Activated CD4-positive, alpha-beta T cell treated with anti-CD3 and anti-CD28 coated beads, Interleukin-2, amount 50 U/mL, for 24 hours (primary cell): ENCODE measurements around the gene MTF2.
A peak's percentile ranks its signal among the peaks of the same experiment; 100 is the strongest.
"Not testable (repeated sequence)": the region's sequence is repeated elsewhere in the genome, so short reads cannot be mapped to it uniquely, and the experiment has no call there.

ENCODE experiments used
- DNase-seq, 2 donors: peaks; one replicate each; pipeline ENCODE4 v3.0.0-alpha.2; 2020; ENCODE audit warnings: low read depth in 1 of 2, low spot score in 1 of 2

MTF2 gene

DNA sequence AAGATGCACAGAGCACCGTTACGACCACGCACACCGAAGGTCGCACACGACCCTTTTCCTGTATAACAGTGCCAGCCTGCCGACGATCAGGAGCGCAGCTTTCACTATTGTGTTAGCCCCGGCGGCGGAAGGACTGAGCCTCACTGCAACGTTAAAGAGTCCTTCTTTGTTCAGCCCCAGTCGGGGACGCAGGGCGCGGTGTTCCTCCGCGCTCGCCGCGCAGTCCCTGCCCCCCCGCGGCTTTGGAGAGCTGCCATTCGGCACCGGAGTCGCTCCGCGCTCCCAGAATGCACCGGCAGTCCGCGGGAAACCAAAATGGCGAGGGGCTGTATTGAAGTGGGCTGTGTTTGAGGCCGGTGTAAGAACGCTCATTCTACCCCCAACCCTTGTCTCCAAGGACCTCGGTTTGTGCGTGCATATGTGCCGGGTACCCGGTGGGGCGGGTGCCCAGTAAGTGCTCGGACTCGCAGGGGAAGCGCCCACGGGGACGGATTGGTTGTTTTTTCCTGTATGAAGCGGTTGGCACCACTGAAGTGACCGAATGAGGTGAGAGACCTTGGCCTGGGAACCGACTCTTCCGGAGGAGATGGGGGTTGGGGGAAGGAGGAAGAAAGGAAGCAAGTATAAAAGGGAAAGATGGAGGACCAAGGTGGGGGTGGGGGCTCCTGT is at the start of gene MTF2:
Gene MTF2 (plus strand): TSS at position 298 of the 669 bp plus-strand sequence. CDS start 244 bp downstream, at position 542.
- DNase-seq, result peak; percentile 88 to 91

DNA sequence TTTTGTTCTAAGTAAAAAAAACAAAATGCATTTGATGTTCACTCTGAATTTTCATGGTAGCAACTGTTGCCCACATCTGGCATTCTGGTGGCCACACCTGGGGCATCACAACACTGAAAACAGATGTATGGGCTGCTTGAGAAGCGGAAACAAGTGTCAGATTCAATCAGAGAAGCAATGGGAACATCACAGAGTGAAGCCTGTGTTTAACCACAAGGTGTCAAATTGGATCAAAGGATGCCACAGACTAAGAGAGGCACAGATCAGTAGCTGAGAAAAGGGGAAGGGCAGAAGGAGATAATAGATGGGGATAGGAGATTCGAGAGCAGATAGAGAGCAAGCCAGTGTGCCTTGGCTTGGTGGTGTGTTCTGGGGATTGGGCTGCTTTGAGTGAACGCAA is 49.8 kb upstream of the MTF2 start:
- DNase-seq, result no peak

DNA sequence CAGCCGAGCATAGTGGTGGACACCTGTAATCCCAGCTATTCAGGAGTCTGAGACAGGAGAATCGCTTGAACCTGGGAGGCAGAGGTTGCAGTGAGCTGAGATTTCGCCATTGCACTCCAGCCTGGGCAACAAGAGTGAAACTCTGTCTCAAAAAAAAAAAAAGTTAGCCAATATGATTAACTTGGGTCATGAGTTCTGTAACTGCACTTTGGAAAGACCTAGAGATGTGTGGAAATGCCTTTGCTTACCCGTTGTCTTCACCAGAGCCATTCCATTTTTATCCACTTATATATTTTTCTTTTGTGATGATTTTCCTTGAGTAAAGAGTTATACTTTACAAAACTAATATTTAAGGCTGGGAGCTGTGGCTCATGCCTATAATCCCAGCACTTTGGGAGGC is 48.9 kb upstream of the MTF2 start:
- DNase-seq, result not testable (repeated sequence)

DNA sequence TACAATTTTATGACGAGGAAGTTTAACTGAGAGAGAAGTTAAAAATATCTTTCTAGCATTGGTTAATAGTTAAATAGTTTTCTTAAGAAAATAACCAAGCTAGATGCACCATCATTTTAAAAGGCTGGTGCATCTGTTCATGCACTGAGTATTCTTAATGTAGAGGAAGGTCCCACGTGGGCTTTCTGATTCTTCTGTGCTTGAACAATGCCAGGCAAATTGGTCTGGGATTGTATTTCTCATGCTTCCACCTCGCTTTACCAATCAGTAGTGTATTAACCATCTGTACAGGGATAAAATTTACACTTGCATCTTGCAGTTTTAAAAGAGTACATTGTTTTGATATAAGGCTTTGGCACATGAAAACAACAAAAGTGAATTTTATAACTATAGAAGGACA is 47.4 kb upstream of the MTF2 start:
- DNase-seq, result no peak

DNA sequence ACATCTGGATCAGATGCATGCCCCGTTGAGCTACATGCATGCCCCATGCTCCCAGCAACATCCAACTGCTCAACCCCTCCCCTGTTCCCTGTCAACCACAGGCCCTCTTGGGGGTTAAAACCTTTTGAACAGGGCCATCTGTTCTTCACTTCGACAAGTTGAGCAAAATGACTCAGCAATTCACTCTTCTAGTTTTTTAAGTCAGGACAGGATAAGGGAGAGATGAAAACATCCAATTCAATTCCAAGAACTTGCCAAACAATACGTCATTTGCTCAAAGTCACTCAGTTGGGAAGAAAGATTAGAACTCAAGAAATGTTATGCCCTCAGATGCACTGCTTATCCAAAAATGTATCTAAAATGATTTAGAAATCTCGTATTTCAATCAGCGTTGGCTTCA is 46.1 kb upstream of the MTF2 start:
- no peak for DNase-seq

DNA sequence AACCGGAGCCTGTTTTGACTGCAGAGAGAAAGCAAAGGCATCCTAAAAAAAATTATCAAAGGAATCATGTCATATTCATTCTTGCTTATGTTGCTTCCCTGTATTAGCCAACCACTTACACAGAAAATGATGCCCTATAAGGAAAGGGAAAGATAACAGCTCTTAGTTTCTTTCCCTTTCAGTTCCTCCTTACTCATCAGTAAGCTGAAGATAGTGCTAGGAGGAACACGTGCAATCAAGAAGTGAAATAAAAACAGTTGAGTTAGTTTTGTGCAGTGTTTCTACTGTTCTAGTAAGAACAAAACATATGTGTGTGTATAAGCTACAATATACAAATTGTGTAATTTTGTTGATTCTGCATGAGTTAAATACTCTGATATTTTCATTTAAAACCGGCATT is 45.3 kb upstream of the MTF2 start:
- DNase-seq, result no peak

DNA sequence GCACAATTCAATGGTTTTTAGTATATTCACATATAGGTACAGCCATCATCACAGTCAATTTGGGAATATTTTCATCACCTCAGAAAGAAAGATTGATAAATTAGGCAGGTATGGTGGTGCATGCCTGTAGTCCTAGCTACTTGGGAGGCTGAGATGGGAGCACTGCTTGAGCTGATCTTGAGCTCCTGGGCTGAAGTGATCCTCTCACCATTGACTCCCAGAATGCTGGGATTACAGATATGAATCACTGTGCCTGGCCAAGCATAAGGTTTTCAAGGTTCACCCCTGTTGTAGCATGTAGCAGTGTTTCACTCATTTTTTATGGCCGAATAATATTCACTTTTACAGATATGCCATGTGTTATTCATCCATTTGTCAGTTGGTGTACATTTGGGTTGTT is 44.7 kb upstream of the MTF2 start:
- no peak for DNase-seq

DNA sequence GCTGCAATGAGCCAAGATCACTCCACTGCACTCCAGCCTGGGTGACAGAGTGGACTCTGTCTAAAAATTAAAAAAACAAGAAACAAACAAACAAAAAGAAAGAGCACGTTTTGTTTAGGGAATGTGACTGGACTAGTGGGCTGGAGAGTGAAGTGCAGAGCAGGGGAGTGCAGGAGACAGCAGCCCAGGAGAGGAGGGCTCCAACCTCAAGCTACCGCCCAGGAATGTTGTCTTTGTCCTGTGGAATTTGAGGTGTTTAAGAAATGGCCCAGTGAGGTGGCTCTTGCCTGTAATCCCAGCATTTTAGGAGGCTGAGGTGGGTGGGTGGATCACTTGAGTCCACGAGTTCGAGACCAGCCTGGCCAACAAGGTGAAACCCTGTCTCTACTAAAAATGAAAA is 42.4 kb upstream of the MTF2 start:
- DNase-seq, result no peak

DNA sequence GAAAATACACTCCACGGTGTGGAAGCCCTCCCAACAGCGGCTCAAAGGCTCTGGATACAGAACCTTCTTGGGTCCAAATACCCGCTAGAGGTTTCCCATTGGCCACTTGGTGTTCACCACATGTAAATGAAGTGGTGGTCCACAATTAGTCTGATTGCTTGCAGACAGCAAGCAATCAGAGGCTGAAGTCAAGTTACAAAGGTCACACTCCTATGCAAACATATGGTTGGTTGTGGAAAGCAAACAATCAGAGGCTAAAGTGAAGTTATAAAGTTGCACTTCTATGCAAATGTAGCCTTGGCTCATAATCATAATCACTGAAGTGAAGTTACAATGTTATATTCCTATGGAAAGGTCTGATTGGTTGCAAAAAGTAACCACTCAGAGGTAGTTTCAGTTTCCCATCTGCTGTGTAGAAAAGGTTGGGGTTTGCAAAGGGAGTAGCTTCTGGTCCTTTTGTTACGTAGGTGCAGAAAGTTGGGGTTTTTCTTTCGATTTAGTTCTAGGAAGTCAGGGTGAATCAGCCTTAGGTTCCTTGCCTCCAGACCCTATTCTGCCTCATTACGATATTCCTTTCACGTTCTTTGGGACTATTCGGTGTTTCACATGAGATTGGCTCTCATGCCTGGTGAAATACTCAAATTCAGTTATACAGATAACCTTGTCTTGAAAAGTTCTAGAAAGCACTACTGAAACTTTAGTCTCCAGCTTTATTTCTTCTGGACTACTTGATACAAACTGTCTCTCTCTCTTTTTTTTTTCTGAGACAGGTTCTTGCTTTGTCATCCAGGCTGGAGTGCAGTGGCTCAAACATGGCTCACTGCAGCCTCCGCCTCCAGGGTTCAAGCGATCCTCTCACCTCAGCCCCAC is 36.7 kb upstream of the MTF2 start:
- peak in 1 of 2 donors; percentile 62 for DNase-seq

DNA sequence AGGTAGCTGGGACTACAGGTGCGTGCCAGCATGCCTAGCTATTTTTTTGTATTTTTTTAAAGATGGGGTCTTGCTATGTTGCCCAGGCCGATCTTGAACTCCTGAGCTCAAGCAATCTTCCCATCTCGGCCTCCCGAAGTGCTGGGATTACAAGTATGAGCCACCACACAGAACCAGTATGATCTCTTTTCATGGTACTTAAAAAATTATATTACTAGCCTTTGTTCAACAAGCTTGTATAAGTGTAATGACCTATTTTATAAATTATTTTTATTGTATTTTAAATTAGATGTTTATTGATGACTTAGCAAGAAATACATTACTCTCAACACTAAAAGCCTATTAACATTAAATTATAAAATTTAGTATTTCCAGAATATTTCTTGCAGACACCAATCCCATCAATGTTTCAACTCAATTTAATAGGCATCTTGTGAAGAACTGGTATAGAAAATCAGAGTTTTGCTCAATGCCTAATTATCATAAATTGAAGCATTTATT is 36.0 kb upstream of the MTF2 start:
- DNase-seq, result no peak

DNA sequence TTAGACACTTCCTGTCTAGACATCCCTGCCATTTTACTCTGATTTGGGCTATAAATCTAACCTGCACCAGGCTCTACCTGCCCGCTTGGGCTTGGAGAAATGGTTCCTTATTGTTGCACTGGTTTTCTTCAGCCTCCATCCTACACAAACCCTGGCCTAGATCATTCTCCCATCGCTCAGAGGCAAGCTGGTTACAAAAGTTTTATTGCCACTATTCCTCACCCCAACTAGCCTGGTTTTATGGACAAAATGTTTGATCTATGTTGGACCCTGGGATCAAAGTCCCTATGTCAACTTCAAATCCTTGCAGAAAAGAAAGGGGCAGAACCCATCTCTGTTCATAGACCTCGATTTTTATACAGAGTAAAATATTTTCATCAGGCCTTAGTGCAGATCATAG is 31.5 kb upstream of the MTF2 start:
- no peak for DNase-seq

DNA sequence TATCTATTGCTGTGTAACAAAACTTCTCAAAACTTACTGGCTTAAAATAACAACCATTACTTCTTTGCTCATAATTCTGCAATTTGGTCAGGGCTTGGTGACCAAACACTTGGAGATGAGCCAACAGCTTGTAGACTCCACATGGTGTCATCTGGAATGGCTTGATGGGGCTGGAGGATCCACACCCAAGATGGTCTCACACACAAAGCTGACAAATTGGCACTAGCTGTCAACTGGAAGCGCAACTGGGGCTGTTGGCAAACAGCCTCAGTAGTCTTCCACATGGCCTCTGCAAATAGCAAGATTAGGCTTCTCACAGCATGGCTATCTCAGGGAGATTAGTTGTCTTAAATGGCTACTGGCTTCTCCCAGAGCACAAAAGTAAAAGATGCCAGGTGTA is 27.1 kb upstream of the MTF2 start:
- DNase-seq, result no peak

DNA sequence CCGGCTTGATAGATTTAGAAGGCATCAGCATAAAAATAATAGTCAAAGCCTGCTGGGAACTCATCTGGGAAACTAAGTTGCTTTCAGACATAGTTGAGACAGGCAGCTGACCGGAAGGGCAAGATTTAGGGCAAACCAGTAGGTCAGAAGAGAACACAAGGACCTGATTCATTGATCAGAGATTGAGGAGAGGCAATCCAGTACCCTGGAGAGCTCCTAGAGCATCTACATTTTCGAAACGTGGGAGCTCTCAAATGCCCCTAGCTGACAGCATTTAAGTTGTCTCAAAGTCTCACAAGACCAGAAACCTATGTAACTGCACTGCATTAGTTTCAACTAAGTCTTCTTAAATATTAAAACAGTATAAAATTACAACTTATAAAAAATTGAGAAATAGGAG is 22.9 kb upstream of the MTF2 start:
- no peak for DNase-seq

DNA sequence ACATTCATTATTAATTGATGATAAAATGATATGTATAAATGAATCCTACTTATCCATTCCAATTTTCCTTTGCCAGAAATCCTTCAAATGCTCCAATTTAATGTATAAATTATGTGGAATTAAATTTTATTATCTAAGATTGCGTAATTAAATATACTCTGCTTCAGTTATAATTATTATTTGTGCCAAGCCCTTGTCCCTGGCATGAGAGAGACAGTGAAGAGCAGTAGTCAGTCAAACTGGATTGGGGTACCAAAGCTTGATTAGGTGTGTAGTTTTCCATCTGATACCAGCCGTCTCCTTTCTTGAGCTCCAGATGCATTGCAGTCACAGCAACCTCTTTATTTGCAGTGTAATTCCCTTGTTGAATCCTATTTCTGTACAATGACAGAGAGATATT is 22.4 kb upstream of the MTF2 start:
- no peak for DNase-seq

DNA sequence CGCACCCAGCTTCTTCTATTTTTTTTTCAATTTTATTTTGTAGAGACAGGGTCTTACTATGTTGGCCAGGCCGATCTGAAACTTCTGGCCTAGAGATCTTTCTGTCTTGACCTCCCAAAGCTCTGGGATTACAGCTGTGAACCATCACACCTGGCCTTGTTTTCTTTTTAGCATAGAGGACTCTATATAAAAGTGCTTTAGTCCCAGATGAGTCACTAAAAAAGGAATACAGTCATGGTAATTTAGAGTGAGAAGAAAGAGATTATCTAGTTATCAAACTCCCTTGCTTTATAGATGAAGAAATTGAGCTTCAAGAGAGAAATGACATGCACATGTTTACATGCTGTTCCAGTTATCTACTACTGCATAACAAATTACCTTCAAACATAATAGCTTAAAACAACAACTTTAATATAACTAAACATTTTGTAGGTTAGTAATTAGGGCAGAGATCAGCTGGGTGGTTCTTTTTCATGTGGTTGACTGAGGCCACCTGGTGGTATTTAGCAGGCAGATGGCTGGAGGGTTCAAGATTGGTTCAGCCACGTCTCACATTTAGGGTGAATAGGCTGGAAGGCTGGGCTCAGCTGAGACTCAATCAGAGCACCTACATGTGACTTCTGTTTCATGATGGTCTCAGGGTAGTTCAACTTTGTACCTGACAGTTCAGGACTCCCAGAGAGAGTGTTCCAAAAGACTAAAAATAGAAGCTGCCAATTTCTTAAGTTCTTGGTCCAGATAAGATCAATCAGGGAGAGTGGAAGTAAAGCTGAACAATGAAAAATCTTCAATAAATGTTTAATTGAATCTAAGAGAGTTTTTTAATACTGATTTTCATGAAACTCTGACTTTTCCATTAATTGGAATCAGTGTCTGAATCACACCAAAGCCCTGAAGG is 16.9 kb upstream of the MTF2 start:
- DNase-seq, result peak in 1 of 2 donors; percentile 26

DNA sequence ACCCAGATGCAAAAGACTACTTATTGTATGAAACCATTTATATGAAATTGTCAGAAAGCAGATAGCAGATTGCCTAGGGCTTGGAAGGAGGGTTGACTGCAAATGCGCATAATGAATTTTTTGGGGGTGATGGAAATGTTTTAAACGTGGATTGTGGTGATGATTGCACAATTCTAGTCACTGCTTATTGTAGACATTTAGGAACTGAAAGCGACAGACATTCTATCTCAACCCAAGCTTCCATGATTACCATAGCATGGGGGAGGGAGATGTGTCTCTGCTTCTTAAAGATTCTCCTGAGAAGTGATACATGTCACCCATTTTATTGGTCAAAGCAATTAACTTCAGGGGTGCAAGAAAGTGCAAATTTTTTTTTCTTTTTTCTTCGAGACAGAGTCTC is 2.8 kb upstream of the MTF2 start:
- DNase-seq, result no peak

DNA sequence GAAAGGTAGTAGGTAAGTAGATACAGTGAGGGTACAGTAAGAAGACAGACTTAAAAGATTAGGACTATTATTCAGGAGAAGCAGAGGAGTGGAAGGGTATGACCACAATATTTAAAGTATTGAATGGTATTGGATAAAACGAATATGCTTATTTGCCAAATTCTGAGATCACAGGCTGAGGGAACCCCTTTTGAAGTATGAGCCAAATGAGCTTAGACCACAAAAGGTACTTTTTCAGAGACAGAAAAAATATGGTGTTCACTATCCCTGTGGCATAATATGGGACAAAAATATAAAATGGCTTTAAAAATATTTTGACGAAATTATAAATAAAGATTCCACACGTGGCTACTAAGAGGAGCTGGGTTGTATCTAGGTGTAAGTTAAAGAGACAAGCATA is 880 bp upstream of the MTF2 start:
- DNase-seq, result no peak

DNA sequence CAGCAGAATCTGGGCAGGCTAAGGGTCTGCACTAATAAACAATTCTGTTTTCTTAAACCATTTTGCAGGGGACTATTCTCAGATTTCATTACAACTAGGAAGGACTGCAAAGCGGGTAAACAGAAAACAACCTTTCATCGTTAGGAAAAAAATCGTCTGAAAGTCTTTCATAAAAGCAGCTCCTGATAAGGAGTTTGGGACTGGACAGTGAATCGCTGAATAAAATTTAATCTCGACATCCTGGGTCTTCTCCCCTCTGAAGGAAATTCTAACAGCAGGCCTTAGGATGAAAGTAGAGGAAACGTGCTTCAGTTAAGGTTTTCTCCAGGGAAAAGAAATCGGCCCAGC is 471 bp upstream of the MTF2 start:
- DNase-seq, result no peak

DNA sequence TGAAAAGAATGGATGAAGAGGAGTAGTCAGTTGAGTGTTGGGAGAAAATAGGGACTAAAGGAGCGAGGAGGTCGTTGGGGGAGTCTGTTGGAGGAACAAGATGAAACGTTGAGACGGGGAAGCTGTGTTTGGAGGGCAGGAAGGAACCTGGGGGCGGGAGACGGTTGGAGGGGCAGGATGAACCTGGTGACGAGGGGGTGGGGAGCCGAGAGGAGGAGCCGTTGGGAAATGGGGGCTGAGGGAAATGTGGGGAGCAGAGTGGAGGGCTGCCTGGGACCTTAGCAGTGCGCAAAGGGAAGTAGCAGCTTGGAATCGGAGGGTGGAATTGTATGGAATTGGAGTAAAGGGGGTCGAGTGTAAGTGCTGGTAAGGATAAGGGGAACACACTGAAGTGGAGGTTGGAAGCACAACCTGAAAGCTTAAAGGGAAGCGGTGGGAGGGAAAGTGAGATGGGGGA is 630 bp downstream of the MTF2 start:
- DNase-seq, result no peak

DNA sequence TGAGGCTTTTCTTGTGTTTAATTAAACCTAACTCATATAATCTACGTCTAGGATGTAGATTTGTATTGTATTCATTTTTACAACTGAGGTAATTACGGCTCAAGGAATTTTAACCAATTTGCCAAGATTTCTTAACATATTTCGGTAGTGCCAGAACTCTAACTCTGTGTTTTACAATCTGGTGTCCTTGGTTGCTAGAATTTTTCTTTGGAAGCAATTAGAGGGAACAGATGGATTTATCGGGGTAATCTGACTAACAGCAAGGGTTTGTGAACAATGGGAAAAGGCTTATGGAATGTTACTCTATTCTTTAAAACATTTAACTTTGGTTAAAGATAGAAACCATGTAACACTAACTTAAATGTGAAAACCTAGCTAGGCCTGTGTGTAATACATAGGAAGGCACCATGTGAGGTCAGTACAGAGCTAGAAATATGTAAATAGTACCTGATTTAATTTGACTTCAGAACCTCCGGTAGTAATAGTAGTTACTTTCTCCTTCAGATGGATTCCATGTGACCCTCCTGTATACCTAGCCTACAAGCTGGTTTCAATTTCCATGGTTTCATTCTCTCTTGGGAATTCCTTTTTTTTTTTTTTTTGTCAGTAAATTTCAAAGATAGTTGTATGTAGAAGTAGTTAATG is 1.2 kb downstream of the MTF2 start:
- no peak for DNase-seq

DNA sequence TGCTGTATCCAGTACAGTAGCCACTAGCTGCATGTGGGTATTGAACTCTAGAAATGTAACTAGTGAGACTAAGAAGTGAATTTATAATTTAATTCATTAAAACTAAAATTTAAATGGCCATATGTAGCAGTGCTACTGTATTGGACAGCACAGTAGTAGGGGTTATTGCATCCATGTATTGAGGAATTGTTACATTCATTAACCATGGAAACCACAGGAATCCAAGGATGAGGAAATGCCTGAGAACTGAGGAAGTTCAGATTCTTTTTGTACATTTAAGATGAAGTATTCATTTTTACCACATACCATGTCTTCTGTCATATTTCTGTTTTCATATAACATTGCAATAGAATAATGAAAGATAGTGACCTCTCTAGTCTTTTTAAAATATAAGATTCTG is 2.6 kb downstream of the MTF2 start:
- no peak for DNase-seq
